AG09319 (cell line): ENCODE measurements around the gene SETDB1.
A peak's percentile ranks its signal among the peaks of the same experiment; 100 is the strongest.

Experiments used
- DNase-seq: peaks from one replicate; pipeline ENCODE4 v3.0.0-alpha.2; 2010; ENCODE audit warnings: low read depth; ENCODE audit errors: extremely low read depth
- TF ChIP-seq, protein P1 (sequence below): IDR thresholded peaks from 2 replicates; pipeline ENCODE4 v1.5.1; 2011; ENCODE audit warnings: low read depth, mild to moderate bottlenecking, inconsistent platforms, low read length, moderate library complexity

The SETDB1 gene

DNA sequence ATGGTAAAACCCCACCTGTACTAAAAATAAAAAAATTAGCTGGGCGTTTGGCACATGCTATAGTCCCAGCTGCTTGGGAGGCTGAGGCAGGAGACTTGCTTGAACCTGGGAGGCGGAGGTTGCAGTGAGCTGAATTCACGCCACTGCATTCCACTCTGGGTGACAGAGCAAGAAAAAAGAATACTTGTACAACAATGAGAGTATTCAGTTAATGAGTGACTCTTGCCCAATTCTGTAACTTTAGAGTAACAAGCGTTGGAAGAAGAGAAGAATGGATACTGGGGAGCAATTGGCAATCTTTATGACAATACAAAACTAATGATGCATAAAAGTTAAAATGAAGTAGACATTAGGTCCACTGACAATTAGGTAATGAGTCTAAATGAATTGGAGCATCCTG, 66.5 kb downstream of the SETDB1 start:
- TF ChIP-seq, protein P1, sequence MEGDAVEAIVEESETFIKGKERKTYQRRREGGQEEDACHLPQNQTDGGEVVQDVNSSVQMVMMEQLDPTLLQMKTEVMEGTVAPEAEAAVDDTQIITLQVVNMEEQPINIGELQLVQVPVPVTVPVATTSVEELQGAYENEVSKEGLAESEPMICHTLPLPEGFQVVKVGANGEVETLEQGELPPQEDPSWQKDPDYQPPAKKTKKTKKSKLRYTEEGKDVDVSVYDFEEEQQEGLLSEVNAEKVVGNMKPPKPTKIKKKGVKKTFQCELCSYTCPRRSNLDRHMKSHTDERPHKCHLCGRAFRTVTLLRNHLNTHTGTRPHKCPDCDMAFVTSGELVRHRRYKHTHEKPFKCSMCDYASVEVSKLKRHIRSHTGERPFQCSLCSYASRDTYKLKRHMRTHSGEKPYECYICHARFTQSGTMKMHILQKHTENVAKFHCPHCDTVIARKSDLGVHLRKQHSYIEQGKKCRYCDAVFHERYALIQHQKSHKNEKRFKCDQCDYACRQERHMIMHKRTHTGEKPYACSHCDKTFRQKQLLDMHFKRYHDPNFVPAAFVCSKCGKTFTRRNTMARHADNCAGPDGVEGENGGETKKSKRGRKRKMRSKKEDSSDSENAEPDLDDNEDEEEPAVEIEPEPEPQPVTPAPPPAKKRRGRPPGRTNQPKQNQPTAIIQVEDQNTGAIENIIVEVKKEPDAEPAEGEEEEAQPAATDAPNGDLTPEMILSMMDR = no peak
- no peak for DNase-seq

DNA sequence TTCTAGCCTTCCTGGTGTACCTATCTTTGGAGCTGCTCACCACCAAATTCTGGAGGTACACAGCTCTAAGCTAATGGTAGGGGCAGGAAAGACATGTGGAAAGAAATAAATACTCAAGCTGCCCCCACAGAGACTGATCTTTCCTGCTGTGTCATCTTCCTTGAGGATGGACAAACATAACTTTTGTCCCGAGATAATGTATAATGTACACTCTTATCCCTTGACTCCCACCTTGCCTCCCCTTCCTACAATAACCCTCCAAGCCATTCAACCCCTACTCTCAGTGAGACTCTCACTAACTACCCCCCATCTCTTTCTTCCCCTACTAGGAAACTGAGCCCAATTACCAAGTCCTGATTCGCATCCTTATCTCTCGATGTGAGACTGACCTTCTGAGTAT, 68.1 kb downstream of the SETDB1 start:
- TF ChIP-seq, protein P1 = no peak
- no peak for DNase-seq

DNA sequence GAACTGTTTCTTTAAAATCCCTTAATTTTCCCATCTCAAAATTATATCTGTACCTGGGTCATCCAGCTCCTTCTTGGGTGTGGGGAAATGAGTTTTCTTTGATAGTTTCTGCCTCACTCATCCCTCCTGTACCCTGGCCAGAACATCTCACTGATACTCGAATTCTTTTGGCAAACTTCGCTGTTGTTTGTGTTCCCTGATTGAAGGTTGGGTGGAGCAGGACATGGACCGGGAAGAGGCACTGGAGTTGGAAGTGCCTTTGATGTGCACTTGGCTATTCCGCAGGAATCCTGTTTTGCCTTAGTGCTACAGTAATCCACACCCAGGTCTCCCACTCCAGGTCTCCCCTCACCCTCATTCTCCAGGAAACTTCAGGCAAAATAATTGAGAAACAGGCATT, 69.3 kb downstream of the SETDB1 start:
- TF ChIP-seq, protein P1 = no peak

DNA sequence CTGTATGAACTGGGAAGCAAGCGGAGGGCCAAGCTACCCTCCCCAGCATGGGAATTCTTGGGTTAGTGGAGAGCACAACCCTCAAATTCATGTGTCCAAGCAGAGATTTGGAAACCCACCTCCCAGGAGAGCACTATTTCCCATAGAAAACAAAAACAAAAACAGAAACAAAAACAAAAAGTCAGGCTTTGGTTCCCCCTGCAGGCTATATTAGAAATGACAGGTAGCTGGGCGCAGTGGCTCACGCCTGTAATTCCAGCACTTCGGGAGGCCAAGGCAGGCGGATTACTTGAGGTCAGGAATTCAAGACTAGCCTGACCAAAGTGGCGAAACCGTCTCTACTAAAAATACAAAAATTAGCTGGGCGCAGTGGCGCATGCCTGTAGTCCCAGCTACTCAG, 69.7 kb downstream of the SETDB1 start:
- no peak for DNase-seq
- TF ChIP-seq, protein P1 = peak; percentile 61

More for the DNA sequence above, 69.3 kb downstream of the SETDB1 start:
- DNase-seq = no peak

DNA sequence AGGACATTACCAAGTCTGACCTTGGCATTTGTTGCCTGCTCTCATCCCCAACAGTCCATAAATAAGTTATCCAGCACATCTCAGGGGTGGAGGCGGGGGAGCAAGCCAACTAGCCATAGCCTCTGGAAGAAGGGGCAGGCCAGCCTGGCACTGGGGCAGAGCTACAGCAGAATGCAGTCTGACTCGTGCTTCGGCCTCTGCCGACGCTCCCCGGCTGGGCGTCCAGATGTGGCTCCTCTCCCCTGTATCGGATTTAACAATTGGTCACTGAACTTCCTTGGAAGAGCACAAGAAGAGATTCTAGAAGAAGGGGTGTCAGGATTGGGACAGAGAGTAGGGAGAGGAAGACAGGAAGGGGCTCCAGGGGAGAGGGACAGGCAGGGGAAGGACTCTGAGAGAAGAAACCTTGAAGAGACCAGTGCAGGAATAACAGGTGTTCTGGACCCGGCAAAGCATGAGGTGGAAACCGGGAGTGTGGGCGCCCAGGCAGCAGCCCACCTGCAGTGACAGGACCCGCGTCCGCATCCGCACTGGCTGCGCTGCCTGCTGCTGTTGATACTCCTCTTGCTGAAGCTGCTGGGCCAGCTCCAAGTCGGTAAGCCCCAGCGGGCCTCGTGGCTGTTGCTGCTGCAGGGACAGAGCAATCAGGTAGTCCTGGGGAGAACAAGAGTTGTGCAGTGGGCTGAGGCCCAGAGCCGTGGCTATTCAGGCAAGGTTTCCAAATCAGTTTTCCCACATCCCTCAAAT, 71.1 kb downstream of the SETDB1 start:
- TF ChIP-seq, protein P1 = no peak

DNA sequence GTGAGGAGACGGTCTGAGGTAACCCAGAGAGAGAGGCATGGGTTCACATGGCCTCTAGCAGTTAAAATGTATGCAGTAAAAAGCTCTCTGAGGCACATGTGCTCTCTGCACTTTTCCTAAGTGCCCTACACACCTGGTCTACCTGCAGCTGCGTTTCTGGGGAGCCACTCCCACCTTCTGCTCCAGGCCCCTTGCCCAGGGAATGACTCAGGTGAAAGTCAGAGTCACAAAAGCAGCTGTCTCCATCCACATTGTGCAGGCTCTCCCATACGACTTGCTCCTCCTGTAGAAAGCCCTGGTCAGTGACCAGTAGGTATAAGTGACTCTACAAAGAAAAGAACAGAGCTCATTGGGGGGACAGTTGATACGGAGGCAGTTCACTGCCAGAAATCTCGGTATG, 71.8 kb downstream of the SETDB1 start:
- DNase-seq = no peak
- TF ChIP-seq, protein P1 = no peak

More for the DNA sequence above, 71.1 kb downstream of the SETDB1 start:
- DNase-seq = no peak

DNA sequence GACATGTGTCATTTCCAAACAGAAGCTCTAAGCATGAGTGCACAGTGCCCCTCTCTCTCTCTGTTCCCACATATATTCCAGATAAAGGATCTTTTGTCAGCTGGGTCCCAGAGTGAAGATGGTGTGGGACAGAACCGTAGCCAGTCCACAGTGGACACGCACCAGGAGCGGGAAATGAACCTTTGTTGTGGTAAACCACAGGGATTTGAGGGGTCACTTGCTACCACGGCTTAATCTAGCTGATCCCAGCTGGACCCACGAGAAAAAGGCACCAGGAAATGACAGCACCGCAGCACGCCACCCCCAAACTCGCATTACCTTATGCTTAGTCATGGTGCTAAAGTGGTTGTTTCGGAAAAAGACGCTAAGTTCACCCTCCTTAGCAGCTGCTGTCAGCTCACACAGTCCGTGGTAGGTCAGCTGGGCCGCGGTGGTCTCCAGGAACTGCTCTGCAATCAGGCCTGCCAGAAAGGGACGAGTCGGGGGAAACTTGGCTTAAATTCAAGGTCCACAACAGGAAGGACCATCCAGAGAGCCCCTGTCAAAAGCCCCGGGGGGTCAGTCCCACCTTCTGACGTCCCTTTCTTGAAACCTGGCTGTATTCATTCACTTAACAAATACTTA, 73.0 kb downstream of the SETDB1 start:
- DNase-seq = no peak
- TF ChIP-seq, protein P1 = no peak
